GM19035 (cell line): ENCODE measurements around the gene MARK1.

Experiments
- ATAC-seq: cut with Tn5 transposase; IDR thresholded peaks from one replicate; pipeline ENCODE4 v1.9.1; 2021; ENCODE audit not compliant: unreplicated experiment

MARK1 gene

DNA sequence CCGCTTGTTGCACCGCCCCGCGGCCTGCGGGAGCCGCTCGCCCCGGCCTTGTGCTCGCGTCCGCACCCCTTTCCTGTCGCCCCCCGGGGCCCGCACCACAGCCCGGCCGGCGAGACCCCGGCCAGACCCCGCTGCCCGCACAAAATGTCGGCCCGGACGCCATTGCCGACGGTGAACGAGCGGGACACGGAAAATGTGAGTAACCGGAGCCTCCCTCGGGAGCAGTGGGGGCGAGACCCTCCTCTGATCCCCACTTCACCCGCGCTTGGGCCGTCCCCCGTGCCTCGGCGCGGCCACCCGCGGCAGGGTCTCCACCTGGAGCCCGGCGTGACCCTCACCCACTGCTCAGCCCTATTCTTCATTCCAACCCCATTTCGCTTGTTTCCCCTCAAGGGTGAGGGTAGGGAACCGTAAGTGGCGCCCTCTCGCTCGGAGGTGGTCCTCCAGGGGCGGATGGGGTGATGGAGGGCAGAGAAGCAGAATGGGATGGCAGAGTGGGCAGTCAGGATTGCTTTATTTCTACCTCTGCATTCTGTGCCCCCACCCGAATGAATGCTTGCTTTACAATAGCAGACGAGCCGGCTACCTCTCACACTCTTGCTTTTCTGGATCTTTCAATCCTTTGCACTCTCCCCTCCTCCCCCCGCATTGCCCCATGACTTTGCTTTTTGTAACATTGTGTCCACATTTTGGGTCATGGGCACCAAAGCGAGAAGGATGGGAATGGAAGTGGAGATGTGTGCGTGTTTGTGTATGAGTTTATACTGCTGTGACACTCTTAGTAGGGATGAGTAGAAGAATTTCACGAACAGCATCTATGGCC lies 954 bp downstream of the MARK1 start:
- ATAC-seq: no peak

DNA sequence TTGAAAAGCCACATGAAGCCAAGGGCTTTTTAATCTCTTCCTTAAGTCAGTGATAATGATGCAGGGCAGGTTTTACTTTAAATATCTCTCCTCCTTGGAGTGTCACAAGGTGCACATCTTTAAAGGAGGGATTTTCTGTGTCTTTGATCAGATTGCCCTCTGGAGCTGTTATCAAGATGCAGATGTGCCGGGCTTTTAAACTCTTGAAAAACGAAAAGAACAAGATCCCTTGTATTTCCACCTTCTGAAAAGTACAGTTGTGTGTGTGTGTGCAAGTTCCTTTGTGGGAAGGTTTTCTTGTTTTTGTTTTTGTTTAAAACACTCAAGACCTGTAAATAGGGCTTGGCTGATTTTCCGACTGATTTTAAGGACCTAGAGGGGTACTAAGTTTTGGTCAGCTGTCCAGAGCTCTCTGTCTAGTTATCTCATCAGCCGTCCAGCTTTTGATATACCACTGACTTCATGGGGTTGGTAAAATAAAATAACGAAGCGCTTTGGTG lies 1.6 kb downstream of the MARK1 start:
- ATAC-seq: no peak

DNA sequence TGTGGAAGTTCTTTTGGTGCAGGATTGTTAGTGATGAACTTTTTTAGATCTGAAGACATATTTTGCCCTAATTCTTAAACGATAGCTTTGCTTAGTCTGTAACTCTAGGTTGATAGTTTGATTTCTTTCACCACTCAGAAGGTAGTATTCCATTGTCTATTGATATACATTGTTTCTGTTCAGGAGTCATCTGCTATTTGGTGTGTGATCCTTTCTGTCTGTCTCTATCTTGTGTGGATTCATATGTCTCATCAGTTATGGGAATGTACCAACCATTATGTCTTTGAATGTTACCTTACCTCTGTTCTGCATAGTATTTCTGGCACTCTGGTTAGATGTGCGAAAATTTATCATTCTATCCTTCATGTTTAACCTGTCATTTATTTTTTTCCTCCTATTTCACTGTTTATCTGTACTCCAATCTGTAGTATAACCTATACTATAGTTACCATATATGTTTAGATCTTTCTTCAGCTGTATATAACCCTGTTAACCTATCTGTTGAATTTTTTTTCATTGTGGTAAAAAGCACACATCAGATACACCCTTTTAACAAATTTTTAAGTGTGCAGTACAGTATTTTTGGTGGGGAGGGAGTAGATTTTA lies 5.7 kb downstream of the MARK1 start:
- no peak for ATAC-seq

DNA sequence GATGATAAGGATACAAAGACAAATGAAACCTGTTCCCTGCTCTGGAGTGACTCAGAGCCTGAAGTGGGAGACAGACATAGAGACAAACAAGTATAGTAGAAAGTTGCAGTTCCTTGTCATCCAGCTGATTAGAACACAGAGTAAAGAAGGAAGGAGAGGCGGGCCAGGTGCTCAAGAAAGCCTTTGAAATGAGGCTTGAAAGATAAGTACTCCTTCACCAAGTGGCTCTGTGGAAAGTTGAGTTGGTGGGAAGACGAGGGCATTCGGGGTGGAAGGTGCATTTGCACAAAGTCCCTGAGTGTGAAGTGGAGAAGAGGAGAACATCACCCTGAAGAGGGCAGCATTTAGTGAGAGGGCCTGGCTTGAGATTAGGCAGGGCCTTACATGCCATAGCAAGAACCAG lies 17.0 kb downstream of the MARK1 start:
- ATAC-seq: no peak

DNA sequence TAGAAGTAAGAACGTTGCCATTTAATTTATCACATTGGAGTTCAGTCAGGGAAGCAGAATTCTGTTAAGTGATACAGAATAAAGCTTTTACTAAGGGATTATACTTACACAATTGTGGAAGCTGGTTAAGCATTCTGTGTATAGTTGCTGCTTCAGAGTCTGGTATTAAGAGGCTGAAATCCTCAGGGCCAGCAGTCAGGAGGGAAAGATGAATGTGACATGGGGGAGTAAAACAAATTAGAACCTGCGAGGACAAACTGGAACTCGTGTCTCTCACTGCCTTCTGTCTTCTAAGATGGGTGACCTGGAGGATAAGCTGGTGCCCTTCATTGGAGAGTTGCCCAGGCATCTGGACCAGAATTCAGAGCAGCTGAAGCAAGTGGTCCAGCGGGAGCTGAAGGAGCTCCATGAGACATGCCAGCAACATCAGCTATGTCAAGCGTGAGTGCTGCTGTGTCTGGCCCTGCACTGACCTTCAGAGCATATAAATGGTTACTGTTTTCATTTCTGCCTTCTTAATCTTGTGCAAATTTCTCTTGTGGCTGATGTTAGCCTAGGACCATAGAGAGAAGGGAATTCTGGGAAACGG lies 23.0 kb downstream of the MARK1 start:
- ATAC-seq: no peak

DNA sequence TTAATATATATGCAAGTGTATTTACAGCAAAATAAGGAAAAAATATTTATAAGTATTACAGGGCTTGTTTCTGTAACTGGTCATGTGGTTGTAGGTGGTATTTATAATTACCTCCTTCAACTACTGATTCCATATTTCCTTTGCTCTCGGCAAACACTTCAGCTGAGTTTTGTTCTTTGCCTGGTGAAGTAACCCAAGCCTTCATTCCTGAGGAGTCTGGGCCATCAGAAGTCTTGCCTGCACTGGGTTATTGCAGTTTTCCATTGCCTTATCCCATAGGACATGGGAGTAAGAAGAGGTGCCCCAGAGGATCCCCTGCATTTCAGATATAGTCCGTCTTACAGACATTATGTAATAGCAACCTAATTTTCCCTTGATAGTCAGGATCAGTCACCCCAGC lies 23.8 kb downstream of the MARK1 start:
- ATAC-seq: no peak

DNA sequence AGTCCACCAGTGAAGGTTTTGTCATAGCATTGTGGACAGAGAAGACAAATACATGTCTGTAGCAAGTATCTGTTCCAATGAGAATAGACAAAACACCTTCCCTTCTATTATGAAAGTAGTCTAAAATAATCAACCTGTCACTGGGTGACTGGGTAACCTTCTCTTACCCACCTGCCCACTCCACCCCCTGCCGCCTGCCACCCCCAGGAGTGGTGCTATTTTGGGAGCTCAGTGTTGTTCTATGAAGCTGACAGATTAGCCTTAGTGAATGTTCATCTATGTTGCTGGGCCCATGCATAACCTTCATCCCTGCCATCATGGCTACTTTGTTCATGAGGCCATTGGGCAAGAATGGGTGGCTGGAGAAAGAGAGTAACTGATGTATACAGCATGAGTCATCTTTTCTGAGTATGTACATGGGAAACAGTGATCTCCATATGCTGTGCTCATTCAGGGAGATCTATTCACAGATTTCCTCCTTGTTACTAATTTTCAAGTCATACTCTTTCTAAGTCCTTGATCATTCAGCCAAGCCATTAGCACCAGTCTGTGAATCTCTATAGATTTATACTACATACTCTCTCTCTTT lies 24.8 kb downstream of the MARK1 start:
- no peak for ATAC-seq

DNA sequence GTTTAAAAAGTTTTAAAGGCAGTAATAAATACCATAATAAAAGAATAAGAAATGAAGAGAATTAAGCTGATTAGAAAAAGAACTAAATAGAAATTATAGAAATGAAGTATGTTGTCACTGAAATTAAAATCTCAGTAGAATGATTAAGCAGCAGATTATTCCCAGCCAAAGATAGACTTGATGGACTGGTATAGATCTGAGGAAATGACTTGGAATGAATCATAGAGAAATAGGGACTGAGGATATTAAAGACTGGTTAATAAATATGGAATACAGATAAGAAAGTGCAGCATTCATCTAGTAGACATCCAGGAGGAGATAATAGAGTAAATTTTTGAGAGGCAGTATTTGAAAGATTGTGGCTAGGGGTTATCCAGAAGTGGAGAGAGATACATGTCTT lies 28.7 kb downstream of the MARK1 start:
- ATAC-seq: no peak

DNA sequence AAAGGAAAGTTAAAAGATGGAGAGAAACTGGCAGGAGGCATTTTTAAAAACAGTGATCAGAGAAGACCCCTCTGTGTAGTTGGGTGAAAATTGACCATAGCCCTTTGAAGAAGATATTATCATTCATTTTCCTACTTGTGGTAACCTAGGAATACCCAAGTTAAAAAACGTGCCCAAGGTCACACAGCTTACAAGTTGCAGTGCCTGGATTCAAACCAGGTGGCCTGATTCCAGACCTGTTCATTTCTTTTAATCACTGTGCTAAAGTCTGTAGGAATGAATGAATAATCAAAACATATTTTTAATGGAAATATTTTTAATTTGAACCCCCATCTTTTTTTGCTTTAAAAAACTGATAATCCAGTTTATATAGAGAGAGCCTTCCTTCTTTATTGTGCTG lies 35.6 kb downstream of the MARK1 start:
- ATAC-seq: no peak

DNA sequence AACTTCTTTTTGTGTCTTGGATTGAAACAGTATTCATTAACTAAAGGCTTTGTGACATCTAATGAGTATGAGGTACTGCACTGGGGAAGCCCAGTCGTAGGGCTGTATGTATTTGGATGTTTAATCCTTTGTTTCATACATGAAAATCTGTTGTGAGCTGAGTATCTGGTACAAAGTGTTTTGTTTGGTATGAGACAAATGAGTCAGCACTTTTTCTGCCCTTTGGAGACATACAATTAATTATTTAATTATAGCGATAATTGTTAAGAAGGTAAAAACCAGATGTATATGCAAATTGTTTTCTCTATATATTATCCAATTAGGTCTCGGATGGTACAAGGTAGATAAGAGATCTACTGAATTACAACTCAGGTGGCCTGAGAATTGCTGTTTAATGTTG lies 36.3 kb downstream of the MARK1 start:
- ATAC-seq: no peak

DNA sequence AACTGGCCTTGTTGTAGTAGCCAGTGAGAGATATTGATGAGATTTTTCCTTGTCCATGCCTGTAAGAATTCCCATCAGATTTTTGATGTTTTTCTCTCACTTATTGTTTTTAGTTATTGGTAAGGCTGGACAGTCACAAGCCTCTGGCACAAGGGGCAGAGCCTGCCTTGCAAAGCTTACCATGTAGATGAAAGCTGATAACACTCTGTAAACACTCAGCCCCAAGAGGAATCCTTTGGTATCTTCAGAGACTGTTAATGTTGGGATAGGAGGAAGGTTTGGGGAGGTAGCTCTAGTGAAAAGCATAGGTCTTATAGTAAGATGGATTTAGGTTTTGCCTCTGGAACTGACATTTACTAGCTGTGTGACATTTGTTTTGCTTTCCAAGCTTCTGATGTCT lies 37.7 kb downstream of the MARK1 start:
- ATAC-seq: no peak

DNA sequence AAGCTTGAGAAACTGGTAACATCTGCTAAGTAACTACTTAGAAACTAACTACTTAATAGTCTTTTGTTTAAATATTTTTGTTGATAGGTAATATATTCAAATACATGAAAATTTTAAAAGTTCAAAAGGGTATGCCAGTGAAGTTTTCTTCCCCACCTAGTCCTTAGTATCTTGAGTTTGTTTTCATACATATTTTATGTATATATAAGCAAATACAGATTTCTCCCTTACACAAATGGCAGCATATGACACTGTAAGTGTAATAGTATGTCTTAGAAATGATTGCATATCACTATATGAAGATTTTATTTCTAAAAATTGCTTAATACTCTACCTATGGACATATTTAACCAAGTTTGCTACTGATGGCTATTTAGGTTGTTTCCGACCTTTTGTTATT lies 38.9 kb downstream of the MARK1 start:
- no peak for ATAC-seq

DNA sequence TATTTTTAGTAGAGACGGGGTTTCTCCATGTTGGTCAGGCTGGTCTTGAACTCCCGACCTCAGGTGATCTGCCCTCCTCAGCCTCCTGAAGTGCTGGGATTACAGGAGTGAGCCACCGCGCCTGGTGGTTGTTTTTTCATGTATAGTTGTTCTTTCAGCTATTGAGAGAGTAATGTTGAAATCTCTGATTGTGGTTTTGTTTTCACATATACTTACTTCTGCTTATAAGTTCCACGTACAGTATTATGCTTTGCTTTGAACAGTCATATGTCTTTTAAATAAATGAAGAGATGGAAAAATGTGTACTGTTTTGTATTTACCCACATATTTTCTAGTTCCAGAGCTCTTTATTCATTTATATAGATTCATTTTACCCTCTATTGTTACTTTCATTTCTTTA lies 44.5 kb downstream of the MARK1 start:
- no peak for ATAC-seq

DNA sequence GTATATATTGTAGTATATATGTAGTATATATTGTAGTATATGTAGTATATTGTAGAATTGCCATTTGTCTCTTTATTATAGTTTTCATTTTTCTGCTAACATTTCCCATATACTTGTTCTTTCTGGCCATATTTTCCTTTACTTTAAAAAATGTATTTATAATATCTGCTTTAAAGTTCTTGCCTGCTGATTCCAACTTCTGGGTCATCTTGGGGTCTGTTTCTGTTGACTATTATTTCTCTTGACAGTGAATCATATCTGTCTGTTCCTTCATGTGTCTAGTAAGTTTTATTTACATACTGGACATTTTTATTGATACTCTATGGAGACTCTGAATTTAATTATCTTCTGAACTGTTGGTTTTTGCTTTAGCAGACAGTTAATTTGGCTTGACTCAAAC lies 45.9 kb downstream of the MARK1 start:
- no peak for ATAC-seq

DNA sequence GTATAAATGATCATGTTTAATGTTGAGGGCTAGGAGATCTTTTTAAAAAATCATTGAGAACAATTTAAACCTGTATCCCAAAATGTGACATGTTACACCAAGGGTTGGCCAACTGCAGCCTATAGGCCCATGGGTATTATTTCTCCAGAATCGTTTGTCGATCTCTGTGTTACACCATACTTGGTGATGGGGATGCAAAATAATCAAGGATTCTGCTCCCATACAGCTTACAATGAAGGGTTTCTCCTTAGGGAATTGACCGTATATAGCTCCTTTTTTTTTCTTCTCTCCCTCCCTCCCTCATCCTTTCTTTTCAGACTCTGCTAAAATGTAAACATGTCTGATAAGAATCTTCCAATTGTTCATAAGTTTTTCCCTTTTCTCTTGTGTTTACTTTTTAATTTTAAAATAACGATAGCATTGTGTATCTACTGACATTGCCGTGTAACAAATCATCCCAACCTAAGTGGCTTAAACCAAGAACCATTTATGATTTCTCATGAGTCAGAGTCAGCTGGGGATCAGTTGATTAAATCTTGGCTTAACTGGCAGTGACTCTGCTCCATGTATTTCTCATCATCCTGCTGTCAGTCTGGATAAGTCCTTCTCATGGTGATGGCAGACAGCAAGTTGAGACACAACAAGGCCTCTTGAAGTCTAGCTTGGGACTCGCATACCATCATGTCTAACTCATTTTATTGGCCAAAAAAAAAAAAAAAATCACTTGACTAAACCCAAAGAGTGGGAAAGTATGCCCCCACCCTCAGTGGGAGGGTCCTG lies 48.0 kb downstream of the MARK1 start:
- ATAC-seq: no peak

DNA sequence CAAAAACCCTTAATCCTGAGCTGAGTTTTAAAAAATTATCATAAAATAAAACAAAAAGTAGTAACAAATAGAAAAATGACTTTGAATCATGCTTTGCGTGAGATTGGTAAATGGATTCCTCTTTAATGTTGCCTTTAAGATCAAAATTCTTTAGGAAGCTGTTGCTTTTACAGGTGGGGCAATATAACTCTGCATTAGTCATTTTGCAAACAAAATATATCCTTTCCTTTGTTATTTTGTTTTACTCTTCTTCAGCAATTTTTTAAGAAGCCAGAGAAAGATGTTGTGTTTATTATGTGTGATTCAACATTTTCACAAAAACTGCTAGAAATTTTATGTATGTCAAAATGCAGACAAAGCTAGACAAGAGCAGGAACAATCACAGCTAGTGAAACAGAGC lies 50.0 kb downstream of the MARK1 start:
- ATAC-seq: no peak

DNA sequence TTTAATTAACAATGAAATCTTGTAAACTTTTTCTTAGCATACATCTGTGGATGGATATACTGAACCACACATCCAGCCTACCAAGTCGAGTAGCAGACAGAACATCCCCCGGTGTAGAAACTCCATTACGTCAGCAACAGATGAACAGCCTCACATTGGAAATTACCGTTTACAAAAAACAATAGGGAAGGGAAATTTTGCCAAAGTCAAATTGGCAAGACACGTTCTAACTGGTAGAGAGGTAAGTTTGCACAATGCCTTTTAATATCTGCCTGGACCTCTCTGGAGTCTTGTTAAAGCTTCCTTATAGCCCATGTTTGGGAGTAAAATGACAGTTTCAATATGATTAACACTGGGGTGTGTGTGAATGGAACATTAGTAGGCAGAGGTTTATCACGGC lies 51.4 kb downstream of the MARK1 start:
- ATAC-seq: no peak

DNA sequence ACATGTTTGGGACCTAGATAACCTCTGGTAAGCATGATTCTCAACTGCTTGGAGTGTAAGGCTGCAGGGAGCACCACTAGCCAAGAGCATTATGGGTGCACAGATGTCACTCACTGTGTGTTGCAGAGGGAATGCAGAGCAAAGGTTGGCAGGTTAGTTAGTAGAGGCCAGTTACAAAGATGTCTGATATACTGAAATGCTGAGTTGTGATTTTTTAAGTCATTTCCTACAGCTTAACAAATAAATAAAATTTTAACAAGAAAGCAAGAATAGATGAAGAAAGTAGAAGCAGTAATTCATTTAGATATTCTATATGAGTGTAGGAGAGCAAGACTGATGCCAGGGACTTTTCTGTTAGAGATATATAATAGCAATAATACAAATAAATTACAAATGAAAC lies 64.8 kb downstream of the MARK1 start:
- no peak for ATAC-seq

DNA sequence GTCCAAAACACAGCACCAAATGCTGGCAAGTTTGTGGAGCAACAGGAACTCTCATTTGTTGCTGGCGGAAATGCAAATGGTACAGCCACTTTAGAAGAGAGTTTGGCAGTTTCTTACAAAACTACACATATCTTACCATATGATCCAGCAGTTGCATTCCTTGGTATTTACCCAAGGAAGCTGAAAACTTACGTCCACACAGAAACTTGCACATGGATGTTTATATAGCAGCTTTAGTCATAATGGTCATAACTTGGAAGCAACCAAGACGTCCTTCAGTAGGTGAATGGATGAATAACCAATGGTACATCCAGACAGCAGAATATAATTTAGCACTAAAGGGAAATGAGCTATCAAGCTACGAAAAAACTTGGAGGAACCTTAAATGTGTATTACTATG lies 66.4 kb downstream of the MARK1 start:
- no peak for ATAC-seq

DNA sequence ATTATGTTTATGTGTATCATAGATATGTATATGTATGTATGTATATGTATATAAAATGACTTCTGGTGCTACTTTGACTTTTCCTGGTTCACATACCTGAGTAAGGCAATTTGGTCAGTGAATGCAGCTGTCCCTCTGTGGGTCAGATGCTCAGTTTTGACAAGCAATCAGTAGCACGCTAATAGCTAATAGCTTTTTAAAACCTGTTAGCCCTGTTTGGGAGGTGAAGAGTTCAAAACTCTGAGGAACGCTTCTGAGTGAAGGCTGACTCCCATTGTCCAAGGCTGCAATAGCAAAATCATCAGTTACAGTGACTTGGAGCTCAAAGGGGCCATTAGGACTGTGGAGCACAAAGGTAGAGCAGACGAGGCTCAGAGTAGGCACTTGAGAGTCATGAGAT lies 67.2 kb downstream of the MARK1 start:
- ATAC-seq: no peak

DNA sequence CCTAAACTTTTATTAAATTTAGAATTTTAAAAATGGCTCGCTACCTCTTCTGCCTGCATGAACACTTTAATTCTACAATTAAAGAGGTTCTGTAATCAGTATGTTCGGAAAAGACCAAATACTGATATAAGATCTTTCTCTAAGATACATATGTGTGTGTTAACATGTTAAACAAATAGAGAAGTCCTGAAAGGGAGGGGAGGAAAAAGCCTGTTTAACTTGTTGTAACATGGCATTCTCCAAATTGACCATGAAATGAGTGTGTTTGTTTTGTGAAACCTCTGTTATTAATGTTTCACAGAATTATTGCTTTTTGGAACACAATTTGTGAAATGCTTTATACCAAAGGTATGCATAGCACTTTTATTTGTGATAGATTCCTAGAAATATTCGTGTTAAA lies 77.0 kb downstream of the MARK1 start:
- no peak for ATAC-seq
